GM12892 (cell line): ENCODE data around the gene MYO5A.

Experiments
- DNase-seq: peaks from one replicate; pipeline ENCODE4 v3.0.0; 2011; ENCODE audit not compliant: insufficient read length
- FAIRE-seq: peaks from 2 replicates; lab custom pipeline; 2011; peaks lifted over from hg19 to GRCh38; lab: Jason Lieb, UNC
- POLR2A ChIP-seq: IDR thresholded peaks from 2 replicates; pipeline ENCODE4 v1.6.1; 2011; ENCODE audit warnings: low read depth, low read length, control low read depth
- POLR2AphosphoS5 ChIP-seq: IDR thresholded peaks from 2 replicates; pipeline ENCODE4 v1.6.1; 2011; ENCODE audit warnings: low read depth, low read length, control low read depth
- TAF1 ChIP-seq: IDR thresholded peaks from 2 replicates; pipeline ENCODE4 v1.6.1; 2011; ENCODE audit warnings: low read depth, mild to moderate bottlenecking, control low read depth, low read length, borderline replicate concordance

Gene MYO5A

DNA sequence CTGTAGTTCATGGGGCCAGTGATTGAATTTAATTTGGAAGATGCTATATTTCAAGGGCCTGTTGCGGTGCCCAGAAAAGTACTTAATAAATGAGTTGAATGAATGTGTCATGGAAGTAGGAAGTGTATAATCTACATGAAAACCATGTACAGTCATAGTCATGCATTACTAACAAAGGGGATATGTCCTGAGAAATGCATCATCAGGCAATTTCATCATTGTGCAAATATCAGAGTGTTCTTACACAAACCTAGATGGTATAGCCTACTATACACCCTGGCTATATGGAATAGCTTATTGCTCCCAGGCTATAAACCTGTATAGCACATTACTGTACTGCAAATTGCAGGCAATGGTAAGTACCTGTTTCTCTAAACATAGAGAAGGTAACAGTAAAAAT, 222.4 kb downstream of the MYO5A start:
- FAIRE-seq (peak; percentile 27), DNase-seq (no peak)
- TF ChIP-seq POLR2A = no peak

DNA sequence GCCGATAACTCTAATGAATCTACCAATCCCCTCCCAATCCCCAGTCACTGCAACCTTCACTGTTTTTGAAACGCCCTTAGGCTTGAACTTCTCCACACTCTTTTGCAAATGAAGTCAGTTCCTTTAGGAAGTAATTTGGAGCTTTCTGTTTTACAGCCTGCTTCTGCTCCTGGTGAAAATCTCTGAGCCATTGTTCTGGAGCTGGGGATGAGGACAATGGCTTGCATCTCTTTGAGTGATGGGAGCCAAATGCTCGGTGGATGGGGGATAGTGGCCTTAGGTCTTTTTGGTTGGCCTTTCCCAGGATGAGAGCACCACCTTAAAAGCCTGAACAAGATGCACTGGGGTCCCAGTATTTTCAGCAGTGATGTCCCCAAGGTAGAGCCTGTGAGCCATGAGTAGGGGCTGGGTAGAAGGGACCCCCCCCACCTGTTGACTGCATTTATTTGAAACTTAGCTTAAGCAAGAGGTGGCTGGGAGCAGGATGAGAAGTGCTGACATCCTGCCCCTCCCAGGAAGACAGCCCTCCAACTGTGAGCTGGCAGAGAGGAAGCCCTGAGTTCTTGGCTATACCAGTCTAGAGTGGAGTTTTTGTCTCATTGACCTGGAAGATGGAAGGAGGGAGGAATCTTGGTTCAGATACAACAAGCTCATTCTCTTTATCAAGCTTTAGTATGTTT, 225.4 kb downstream of the MYO5A start:
- TF ChIP-seq TAF1 = no peak
- TF ChIP-seq POLR2AphosphoS5 = no peak
- no peak for TF ChIP-seq POLR2A
- DNase-seq (no peak), FAIRE-seq (no peak)

DNA sequence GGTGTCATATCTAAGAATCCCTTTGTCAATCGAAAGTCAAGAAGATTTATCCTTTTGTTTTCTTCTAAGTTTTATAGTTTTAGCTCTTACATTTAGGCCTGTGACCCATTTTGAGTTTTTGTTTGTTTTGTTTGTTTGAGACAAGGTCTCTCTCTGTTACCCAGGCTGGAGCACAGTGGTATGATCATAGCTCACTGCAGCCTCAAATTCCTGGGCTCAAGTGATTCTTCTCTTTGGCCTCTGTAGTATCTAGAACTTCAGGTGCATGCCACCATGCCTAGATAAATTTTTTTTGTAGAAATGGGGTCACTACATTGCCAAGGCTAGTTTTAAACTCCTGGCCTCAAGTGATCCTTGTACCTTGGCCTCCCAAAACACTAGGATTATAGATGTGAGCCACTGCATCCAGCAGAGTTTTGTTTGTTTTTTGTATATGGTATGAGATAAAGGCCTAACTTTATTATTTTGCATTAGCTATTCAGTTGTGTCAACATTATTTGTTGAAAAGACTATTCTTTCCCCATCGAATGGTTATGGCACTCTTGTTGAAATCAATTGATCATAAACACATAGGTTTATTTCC, 227.3 kb downstream of the MYO5A start:
- TF ChIP-seq POLR2AphosphoS5 (no peak), TAF1 (no peak), POLR2A (no peak)
- DNase-seq = no peak
- FAIRE-seq = no peak

DNA sequence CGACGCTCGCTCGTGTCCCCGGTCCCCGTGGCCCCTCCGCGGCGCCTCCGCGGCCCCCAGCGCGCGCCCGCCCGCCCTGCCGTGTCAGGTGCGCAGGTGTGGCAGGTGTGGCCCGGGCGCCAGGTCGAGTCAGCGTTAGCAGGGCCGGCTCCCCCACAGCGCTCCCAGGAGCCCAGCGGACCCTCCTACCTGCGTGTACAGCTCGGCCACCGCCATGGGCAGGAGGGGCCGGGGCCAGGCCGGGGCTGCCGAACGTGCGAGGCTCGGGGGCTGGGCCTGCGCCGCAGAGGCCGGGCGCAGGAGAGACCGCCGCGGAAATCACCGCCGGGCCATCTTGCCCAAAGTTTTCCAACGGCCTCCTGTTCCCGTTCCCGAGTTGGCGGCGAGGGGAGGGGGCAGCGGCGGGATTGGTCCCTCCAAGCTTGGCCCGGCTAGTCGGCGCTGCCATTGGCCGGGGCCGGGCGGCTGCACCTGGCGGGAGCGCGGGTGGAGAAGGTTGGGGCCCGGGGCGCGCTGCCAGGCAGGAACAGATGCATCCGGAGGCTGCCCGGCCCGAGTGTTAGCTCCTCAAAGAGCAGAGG, 233.2 kb downstream of the MYO5A start, which contains the start of gene MYO5C:
TSS of gene MYO5C (minus strand) at position 384 of the 581 bp plus-strand sequence. CDS start at position 216, 168 bp downstream.
- peak; percentile 65 for FAIRE-seq
- no peak for DNase-seq
- no peak for TF ChIP-seq POLR2AphosphoS5
- TF ChIP-seq TAF1 = no peak
- TF ChIP-seq POLR2A = no peak

DNA sequence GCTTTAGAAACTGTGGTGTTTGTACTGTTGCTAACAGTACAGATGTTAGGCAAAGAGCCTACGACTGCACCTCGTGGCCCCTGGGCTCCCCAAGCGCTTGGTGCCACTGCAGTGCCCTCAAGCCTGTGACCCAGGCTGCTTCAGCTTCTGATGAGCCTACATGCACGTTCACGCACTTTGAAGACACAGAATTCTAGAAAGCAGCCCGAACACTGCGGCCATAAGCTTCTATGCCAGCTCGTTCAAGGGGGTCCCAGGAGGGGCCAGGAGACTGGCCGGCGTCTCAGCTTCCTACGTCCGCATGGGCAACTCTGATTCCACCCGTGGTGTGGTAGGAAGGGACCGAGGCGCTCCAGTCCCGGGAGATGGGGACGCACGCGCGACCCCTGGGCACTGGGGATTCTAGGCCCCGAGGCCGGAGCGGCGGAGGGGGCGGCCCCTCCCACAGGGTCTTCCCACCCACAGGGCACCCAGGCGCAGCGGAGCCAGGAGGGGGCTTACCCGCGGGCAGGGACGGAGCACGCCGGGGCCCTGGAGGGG, 233.7 kb downstream of the MYO5A start:
- TF ChIP-seq POLR2A (no peak), TAF1 (no peak)
- FAIRE-seq (no peak), DNase-seq (no peak)

DNA sequence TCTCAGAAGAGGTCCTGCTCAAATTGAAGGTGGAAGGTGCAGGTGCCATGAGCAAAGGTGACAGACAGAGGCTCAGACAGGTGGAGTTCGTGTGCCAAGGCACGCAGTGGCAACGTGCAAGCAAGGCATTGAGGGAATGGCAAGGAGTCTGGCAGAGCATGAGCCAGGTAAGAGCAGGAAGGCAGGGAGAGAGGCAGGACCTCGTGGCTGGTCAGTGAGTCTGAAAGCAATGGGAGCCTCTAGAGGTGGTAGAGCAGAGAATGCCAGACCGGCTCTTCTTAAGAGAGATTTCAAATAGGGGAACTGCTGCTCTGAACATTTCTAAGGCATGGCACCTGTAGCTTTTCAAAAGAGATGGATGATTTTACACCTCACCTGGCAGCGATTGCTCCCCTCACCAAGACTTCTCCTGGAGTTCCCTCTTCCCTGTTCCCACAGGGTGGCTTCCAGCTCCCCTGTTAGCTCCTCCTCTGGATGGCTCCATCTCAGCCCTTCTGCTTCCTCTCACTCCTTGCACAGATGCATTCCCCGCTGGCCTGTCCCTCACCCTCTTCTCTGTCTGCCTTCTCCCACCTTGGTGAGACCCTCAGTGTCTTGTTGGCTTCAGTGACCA, 235.8 kb downstream of the MYO5A start:
- DNase-seq (no peak), FAIRE-seq (no peak)
- TF ChIP-seq TAF1 = no peak

DNA sequence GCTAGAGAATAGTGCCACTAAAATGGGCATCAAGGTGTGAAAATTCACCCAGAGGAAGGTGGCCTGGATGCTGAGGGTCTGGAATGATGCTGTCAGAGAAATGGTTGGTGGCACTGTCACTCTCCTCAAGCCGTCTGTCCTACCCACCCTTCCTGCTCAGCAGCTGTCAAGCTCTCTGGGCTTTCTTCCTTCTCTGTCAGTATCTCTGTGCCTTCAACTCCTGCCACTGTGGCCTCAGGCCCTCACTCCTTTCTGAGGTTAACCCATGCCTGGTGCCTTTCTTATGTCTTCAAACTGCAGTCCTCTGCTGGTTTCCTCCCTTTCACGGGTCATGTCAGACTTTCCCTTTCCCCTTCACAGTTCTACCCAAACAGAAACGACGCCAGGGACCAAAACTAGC, 237.5 kb downstream of the MYO5A start:
- DNase-seq (no peak), FAIRE-seq (no peak)
- TF ChIP-seq TAF1 = no peak
- TF ChIP-seq POLR2A = no peak
- TF ChIP-seq POLR2AphosphoS5 = no peak

DNA sequence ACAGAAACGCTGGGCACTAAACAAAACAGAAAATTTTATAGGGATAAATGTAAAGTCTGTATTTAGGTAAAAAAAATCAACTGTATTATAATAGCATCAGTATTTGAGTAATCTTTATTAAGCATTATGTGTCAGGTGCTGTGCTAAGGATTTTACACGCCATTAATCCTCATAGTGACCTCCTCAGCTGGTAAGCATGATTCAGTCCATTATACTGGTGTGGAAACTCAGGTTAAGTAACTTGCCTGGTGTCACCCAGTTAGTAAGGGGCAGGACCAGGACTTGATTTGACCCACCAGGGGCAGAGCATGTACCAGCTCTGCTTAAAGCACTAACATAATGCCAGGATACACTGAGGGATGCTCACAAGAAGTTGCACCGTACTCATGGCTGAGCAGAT, 237.9 kb downstream of the MYO5A start:
- DNase-seq = no peak
- no peak for FAIRE-seq
- no peak for TF ChIP-seq POLR2AphosphoS5
- no peak for TF ChIP-seq POLR2A
- TF ChIP-seq TAF1 = no peak

DNA sequence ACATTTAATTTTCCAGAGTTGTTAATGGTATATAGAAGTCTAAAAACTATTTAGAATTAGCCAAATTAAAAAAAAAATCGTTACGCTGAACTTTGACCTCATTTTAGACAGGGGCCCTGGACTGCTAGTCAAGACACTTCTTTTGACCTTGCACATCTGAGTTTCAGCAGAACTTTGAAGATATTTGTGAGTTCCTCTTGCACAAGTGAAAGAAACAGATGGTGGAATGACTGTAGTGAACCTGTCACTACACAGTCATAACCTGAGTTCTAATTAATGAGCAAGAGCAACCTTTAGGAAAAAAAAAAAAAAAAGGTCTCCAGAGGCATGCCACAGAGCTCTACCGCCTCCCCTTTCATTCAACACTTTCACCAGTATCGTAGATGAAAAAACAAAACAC, 238.4 kb downstream of the MYO5A start:
- no peak for FAIRE-seq
- TF ChIP-seq POLR2A (no peak), POLR2AphosphoS5 (no peak), TAF1 (no peak)

DNA sequence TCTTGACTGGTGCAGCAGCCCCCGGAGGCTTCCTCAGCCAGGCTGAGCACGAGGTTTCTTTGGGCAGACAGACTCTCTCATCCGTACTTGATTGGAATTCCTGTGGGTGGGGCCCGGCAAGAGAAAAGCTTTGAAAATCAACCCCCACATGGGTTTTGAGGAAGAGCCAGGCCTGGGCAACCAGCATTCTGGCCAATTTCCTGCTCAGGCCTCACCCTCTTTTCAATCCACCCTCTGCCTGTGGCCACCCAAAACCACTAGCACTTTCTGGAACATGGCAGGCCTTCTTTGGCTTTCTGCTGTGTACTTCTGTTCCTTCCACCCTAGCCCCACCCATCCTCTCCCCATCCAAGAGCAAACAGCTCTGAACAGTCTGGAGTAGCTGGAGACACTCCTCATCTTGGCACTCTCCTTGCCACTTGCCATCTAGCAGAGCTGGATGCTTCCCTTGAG, 239.0 kb downstream of the MYO5A start:
- DNase-seq = no peak
- TF ChIP-seq POLR2AphosphoS5 (no peak), POLR2A (no peak), TAF1 (no peak)
- no peak for FAIRE-seq

More for the DNA sequence above, 238.4 kb downstream of the MYO5A start:
- no peak for DNase-seq

DNA sequence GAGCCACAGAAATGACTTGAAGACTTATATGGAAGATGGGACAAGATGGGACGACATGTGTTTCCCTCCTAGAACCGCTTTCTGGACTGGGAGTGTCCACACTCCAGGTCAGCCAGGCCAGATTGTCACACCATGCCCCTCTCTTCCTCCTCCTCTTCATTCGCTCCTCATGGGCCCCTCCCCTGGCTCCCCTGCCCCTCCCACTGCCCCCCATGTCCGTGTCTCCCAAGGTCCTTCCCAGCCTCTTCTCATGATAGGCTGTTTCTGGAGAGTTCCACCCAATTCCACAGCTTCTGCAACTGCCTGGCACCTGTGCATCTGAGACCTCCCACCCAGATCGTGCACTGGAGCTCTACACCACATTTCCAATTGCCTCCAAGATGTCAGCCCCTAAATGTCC, 239.7 kb downstream of the MYO5A start:
- FAIRE-seq (no peak), DNase-seq (no peak)
- TF ChIP-seq POLR2A = no peak
